ENCODE measurements around the gene ACADVL.
A peak's percentile ranks its signal among the peaks of the same experiment; 100 is the strongest.

Gene ACADVL

GRCh38 chr17:7217113-7217987 is 2.4 kb upstream of the ACADVL start:
- DNase-seq, result no peak

- DNase-seq, result no peak
Observed at GRCh38 chr17:7218166-7218565, 1.6 kb upstream of the ACADVL start.

DNA sequence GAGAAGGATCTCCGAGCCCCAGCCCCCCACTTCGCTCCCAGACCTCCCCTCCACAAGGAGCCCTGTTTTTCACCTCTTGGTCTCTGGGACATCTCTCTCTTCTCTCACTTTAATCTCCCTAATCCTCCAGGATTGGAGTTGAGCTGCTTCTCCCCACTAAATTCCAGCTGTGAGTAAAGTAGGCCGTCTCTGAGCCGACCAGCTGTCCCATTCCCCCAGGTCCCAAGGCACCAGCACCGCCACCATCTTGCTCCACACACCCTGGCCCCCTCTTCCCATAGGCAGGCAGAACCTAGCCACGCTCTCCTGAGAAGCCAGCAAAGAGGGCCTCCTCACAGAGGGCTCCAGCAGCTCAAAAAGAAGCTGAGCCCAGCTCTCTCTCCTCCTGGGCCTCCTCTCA is 980 bp upstream of the ACADVL start:
- no peak for DNase-seq

- no peak for DNase-seq
Observed at GRCh38 chr17:7219229-7219811, 418 bp upstream of the ACADVL start.

GRCh38 chr17:7220593-7221277 is 997 bp downstream of the ACADVL start:
- no peak for DNase-seq

DNA sequence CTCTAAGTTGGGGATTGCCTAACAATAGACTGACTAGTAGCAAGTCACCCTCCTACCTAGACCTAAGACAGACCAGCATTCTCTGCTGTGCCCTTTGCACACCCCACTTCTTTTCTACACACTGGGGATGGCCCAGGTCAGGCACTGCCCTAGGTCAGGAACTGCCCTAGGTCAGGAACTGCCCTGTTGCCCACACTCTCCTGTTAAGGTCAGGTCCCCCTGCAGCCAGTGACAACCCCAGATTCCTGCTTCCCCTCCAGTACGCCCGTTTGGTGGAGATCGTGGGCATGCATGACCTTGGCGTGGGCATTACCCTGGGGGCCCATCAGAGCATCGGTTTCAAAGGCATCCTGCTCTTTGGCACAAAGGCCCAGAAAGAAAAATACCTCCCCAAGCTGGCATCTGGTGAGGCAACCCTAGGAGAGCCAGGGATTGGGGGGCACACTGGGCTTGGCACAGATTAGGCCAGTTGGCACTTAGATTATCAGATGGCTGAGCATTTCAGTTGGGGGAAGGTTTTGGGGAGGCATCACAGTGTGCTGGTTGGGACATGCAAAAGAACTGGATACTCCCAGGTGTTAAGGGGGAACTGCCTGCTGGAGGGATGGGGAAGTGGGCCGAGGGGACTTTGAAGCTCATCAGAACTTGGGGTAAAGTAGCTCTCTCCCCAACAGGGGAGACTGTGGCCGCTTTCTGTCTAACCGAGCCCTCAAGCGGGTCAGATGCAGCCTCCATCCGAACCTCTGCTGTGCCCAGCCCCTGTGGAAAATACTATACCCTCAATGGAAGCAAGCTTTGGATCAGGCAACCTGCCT is 1.7 kb downstream of the ACADVL start:
- no peak for DNase-seq

DNA sequence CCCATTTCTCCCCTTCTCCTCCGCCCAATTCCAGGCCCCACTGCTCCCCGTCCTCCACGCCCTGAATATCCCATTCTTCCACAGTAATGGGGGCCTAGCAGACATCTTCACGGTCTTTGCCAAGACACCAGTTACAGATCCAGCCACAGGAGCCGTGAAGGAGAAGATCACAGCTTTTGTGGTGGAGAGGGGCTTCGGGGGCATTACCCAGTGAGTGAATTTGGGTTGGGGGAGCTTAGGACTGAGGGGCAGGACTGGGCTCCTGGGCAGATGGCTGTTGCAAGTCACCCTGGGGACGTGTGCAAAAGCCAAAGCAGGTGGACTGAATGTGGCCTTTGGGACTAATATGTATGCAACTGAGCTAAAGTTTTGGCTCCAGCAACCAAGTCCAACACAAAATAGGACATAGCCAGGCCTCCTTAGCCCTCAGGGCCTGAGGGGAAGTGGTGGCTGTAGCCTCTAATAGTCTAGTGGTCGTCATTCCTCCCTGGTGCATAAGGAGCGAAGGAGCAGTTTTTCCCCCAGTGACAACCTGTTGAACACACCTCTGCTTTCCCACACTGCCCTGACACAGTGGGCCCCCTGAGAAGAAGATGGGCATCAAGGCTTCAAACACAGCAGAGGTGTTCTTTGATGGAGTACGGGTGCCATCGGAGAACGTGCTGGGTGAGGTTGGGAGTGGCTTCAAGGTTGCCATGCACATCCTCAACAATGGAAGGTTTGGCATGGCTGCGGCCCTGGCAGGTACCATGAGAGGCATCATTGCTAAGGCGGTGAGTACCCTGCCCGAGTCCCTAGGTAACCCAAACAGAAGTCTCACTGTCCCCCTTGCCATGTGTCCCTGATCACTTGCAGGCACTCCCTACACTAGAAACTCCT is 2.6 kb downstream of the ACADVL start:
- DNase-seq, result no peak

GRCh38 chr17:7222972-7223292 is 3.2 kb downstream of the ACADVL start:
- DNase-seq, result no peak

- no peak for DNase-seq
Observed at GRCh38 chr17:7223375-7223774, 3.6 kb downstream of the ACADVL start.

GRCh38 chr17:7224110-7224509 is 4.4 kb downstream of the ACADVL start:
- no peak for DNase-seq

DNA sequence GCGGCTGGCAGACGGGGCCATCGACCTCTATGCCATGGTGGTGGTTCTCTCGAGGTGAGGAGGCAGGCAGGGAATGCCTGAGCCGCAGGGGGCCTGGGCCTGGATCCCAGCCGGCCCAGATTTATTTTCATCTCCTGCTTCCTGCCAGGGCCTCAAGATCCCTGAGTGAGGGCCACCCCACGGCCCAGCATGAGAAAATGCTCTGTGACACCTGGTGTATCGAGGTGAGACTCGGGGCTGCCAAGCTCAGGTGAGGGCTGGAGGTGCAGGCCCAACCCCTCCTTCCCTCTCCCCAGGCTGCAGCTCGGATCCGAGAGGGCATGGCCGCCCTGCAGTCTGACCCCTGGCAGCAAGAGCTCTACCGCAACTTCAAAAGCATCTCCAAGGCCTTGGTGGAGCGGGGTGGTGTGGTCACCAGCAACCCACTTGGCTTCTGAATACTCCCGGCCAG is 4.9 kb downstream of the ACADVL start:
- DNase-seq, result no peak

- DNase-seq, result no peak
Observed at GRCh38 chr17:7225711-7226331, 6.1 kb downstream of the ACADVL start.

- no peak for DNase-seq
Observed at GRCh38 chr17:7226721-7227710, 7.3 kb downstream of the ACADVL start.

GRCh38 chr17:7228920-7229319 is 9.2 kb downstream of the ACADVL start:
- DNase-seq, result no peak

GRCh38 chr17:7229504-7229903 is 9.8 kb downstream of the ACADVL start:
- DNase-seq, result no peak

DNA sequence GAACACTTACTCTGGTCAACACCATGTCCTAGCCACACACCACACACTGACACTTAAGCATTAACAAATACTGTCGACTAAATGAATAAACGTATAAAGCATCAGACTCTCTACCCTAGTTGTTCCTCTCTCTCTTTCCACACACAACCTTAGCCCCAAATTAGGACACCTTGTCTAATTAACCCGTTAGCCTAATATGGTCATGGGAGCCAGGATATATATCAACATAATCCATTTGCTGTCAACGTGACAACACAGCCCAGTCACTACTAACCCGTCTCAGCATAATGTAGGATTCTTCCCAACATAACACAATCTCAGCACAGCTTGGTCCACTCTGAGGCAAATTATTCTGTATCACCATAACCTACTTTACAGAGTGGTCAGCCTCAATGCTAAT is 12.4 kb downstream of the ACADVL start:
- no peak for DNase-seq

GRCh38 chr17:7233701-7234082 is 14.0 kb downstream of the ACADVL start:
- DNase-seq, result no peak

- peak; percentile 64 for DNase-seq
Observed at GRCh38 chr17:7234083-7234951, 14.6 kb downstream of the ACADVL start, which contains the start of gene DVL2. DVL2 (minus strand) TSS chr17:7234517; CDS start chr17:7234262, 255 bp downstream.

All from KG1 (cell line).